ENCODE measurements around the gene TUT7. TPM values are rescaled to one million over a fixed set of nuclear protein-coding genes. Genes with fewer than 3 reads are reported as not detected.
"Not testable (repeated sequence)": the region's sequence is repeated elsewhere in the genome, so short reads cannot be mapped to it uniquely, and the experiment has no call there.

Gene TUT7
- total RNA-seq, 1 donor from 2014 or later, result 26.6 TPM

DNA sequence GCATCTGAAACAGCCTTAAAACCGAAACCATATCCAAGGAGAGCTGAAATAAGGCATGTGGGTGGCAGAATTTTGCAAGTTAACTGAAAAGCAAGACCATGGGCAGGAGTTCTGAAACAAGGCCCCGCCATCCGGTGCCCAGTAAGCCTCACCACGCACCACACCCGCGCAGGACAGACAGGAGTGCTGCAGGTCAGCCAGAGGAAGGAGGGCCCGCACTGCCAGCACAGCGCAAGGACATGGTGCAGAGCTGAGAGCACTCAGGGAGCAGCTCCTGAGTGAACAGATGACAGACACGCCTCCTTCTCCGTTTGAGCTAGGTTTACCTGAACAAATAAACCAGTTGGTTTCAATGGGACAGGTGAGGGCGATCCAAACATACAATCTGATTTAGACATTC is 55.3 kb downstream of the TUT7 start:
- H3K27ac Mint-ChIP-seq, result no peak overlapping the region
- peaks cover 6% of the 10 kb centered on the region for H3K4me1 Mint-ChIP-seq
- H3K9me3 Mint-ChIP-seq, result no peaks in the 10 kb centered on the region
- DNase-seq (ENCODE audit: low spot score in 2 of 2, unreplicated experiment in 2 of 2), result no peak
- no peak overlapping the region for H3K4me3 Mint-ChIP-seq
- H3K27me3 Mint-ChIP-seq (ENCODE audit: low read depth), result no peaks in the 10 kb centered on the region
- TF ChIP-seq, protein P1, sequence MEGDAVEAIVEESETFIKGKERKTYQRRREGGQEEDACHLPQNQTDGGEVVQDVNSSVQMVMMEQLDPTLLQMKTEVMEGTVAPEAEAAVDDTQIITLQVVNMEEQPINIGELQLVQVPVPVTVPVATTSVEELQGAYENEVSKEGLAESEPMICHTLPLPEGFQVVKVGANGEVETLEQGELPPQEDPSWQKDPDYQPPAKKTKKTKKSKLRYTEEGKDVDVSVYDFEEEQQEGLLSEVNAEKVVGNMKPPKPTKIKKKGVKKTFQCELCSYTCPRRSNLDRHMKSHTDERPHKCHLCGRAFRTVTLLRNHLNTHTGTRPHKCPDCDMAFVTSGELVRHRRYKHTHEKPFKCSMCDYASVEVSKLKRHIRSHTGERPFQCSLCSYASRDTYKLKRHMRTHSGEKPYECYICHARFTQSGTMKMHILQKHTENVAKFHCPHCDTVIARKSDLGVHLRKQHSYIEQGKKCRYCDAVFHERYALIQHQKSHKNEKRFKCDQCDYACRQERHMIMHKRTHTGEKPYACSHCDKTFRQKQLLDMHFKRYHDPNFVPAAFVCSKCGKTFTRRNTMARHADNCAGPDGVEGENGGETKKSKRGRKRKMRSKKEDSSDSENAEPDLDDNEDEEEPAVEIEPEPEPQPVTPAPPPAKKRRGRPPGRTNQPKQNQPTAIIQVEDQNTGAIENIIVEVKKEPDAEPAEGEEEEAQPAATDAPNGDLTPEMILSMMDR (IDR thresholded peaks at IDR 0.05; ENCODE audit: unreplicated experiment), result no peak
- H3K36me3 Mint-ChIP-seq, result peaks cover 35% of the 10 kb centered on the region

DNA sequence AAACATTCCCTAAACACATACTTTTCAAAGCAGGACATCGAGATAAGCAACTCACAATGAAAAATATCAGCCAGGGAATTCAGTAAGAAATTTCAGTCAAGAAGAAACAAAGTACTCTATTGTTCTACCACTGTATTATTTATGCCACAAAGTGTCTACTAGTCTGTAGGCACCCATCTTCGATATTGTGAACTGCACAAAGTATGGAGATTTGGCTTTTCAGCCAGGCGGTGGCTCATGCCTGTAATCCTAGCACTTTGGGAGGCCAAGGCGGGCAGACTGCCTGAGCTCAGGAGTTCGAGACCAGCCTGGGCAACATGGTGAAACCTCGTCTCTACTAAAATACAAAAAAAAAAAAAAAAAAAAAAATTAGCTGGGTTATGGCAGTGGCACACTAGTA is 63.9 kb downstream of the TUT7 start:
- H3K27ac Mint-ChIP-seq; H3K4me1 Mint-ChIP-seq; DNase-seq (ENCODE audit: low spot score in 2 of 2, unreplicated experiment in 2 of 2); H3K27me3 Mint-ChIP-seq (ENCODE audit: low read depth); H3K36me3 Mint-ChIP-seq; H3K4me3 Mint-ChIP-seq; H3K9me3 Mint-ChIP-seq: not testable (repeated sequence)

DNA sequence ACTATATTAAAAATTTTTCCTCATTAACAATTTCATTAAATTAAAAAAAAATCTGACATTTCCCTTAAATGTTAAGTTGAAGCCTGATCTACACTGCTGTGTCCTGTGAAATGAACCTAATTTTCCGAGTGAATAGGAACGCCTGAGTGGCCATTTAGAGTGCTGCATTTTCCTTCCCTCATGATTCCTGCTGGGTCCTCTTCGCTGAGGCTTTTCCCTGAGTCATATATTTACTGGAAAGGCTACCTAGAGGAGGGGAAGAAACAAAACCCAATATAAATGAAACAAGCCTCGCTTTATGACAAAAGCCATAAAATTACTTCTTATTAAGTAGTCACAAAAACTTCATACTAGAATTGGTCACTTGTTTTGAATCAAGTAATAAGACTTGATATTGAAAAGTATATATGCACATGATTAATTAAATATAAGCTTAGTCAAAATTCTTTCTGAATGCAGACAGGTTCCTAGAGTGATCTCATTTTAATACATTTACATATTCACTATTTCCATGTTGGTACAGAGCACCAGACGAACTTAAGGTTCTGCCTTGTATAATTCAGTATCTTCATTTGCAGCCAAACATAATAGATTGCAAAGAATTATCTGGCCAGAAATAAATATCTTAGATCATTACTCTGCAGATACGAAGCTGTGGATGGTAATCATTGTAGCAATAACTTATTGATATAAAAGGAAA is 65.6 kb downstream of the TUT7 start:
- Mint-ChIP-seq H3K4me3 (no peak overlapping the region), H3K27ac (no peak overlapping the region), H3K9me3 (no peaks in the 10 kb centered on the region), H3K36me3 (peaks cover 4% of the 10 kb centered on the region), H3K4me1 (no peaks in the 10 kb centered on the region), H3K27me3 (ENCODE audit: low read depth) (no peaks in the 10 kb centered on the region)
- TF ChIP-seq, protein P1 (IDR thresholded peaks at IDR 0.05; ENCODE audit: unreplicated experiment), result no peak
- DNase-seq (ENCODE audit: low spot score in 2 of 2, unreplicated experiment in 2 of 2), result no peak

DNA sequence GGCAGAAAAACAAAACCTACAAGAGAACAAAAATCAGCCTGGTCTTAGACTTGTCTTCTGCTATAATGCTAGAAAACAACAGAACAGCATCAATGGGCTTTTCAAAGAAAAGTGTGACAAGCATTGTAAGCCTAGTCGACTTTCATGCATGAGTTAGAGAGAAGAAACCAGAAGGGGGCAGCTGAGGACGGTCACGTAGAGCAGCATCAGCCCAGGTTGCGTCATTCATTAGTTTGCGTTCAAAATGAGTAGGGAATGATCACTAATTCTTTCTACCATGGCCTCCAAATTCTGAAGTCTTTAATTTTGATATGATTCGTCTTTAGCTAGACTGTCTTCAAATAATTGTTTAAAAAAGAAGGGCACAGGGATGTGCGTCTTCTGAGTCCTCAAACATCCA is 67.2 kb downstream of the TUT7 start:
- no peaks in the 10 kb centered on the region for H3K4me1 Mint-ChIP-seq
- H3K27ac Mint-ChIP-seq, result peak overlapping the region; percentile 19
- H3K27me3 Mint-ChIP-seq (ENCODE audit: low read depth), result no peaks in the 10 kb centered on the region
- H3K4me3 Mint-ChIP-seq, result no peak overlapping the region
- no peaks in the 10 kb centered on the region for H3K9me3 Mint-ChIP-seq
- DNase-seq (ENCODE audit: low spot score in 2 of 2, unreplicated experiment in 2 of 2), result no peak
- peaks cover 1% of the 10 kb centered on the region for H3K36me3 Mint-ChIP-seq
- TF ChIP-seq, protein P1 (IDR thresholded peaks at IDR 0.05; ENCODE audit: unreplicated experiment), result no peak

DNA sequence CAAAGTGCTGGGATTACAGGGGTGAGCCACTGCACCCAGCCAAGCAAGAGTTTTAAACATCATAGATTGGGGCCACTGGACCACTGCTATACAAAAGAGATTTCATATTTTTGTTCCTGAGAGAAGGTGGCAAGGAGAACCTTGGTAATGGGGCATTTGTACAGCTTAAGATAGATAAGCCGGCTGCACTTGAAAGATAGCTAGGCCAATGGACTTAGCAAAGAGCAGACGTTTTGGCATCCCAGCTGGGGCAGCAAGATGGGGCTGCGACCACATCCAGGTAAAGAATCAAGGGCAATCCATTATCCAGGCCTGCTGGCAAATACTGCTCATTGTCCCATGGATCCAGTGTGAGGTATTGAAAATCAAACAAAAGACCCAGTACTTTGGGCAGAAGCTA is 67.9 kb downstream of the TUT7 start:
- Mint-ChIP-seq H3K27ac (no peak overlapping the region), H3K4me3 (no peak overlapping the region)

DNA sequence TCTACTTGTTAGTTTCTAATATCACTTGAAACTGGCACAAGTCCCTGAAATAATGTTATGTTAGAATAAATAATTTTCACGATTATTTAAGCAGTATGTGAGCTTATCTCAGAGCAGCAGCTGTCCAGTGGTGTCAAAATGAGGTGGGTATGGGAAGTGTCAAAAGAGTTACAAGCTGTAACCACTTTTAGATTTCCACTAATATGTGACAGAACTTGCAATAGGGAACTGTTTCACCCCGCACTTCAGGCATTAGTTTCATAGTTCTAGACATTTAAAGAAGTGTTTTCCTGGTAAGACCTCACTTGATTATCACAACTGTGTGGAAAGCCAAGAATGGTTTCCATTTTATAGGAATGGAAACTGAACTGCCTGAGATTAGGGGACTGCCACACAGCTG is 68.9 kb downstream of the TUT7 start:
- H3K4me3 Mint-ChIP-seq, result no peak overlapping the region
- H3K27me3 Mint-ChIP-seq (ENCODE audit: low read depth), result no peaks in the 10 kb centered on the region
- TF ChIP-seq, protein P1 (IDR thresholded peaks at IDR 0.05; ENCODE audit: unreplicated experiment), result no peak
- no peaks in the 10 kb centered on the region for H3K9me3 Mint-ChIP-seq
- peak overlapping the region; percentile 6 for H3K27ac Mint-ChIP-seq
- H3K36me3 Mint-ChIP-seq, result peaks cover 1% of the 10 kb centered on the region
- H3K4me1 Mint-ChIP-seq, result peaks cover 9% of the 10 kb centered on the region
- DNase-seq (ENCODE audit: low spot score in 2 of 2, unreplicated experiment in 2 of 2), result no peak

More for the DNA sequence above, 67.9 kb downstream of the TUT7 start:
- no peak for DNase-seq (ENCODE audit: low spot score in 2 of 2, unreplicated experiment in 2 of 2)
- Mint-ChIP-seq H3K36me3 (peaks cover 1% of the 10 kb centered on the region), H3K9me3 (no peaks in the 10 kb centered on the region), H3K27me3 (ENCODE audit: low read depth) (no peaks in the 10 kb centered on the region), H3K4me1 (peaks cover 3% of the 10 kb centered on the region)
- TF ChIP-seq, protein P1 (IDR thresholded peaks at IDR 0.05; ENCODE audit: unreplicated experiment), result no peak
